Spinal cord (tissue), 9 donors: ENCODE measurements around the gene COLEC11. TPM values are rescaled to one million over a fixed set of nuclear protein-coding genes. Genes with fewer than 3 reads are reported as not detected.

Source experiments
- DNase-seq, 6 donors: peaks; one replicate each; pipeline versions ENCODE4 v3.0.0 to v3.0.0-alpha.2; 2013 to 2015; ENCODE audit warnings: low spot score in 6 of 6, low read depth in 4 of 6
- H3K27ac ChIP-seq: one replicate; pipeline ENCODE4 v1.5.1; 2013; ENCODE audit warnings: low read depth, low read length, control low read depth
- H3K27me3 ChIP-seq: one replicate; pipeline ENCODE4 v1.6.1; 2013; ENCODE audit warnings: low read length; ENCODE audit not compliant: control insufficient read depth, insufficient read depth
- H3K36me3 ChIP-seq: one replicate; pipeline ENCODE4 v1.6.1; 2013; ENCODE audit warnings: low read length; ENCODE audit not compliant: control insufficient read depth, insufficient read depth
- H3K4me1 ChIP-seq: one replicate; pipeline ENCODE4 v1.6.1; 2013; ENCODE audit warnings: low read length; ENCODE audit not compliant: control insufficient read depth, insufficient read depth
- H3K4me3 ChIP-seq: one replicate; pipeline ENCODE4 v1.5.1; 2013; ENCODE audit warnings: low read depth, low read length, control low read depth
- H3K9me3 ChIP-seq: one replicate; pipeline ENCODE4 v1.6.1; 2013; ENCODE audit warnings: low read length; ENCODE audit not compliant: control insufficient read depth, insufficient read depth
- polyA plus RNA-seq, 2 donors: library from polyadenylated mRNA; unstranded; fragments of 120-200 nt; gene quantifications; one replicate each; pipeline ENCODE4 v1.2.1, GENCODE V29; 2013; ENCODE audit not compliant: insufficient read length in 2 of 2
- small RNA-seq: library from RNA; depleted of rRNA; stranded (forward); fragments of <200 nt; gene quantifications from one replicate; pipeline ENCODE3, GENCODE V24; 2014; ENCODE audit warnings: low replicate concordance
- total RNA-seq, 2 donors: library from RNA; depleted of rRNA in 1 of 2; stranded (reverse); fragments of 120-200 nt in 1 of 2; fragments of >200 nt in 1 of 2; gene quantifications; one replicate each; pipeline versions ENCODE4 v1.2.3 to v1.2.4, GENCODE V29; 2013 to 2014

COLEC11 gene
- total and polyA plus RNA-seq, 4 donors: 1.1 to 31.1 (median 1.7) TPM

GRCh38 chr2:3689998-3690748 lies 95.3 kb downstream of the COLEC11 start:
- Histone ChIP-seq H3K27ac (no peak overlapping the region), H3K4me3 (no peak overlapping the region), H3K36me3 (no peaks in the 10 kb centered on the region), H3K27me3 (no peaks in the 10 kb centered on the region), H3K4me1 (no peaks in the 10 kb centered on the region), H3K9me3 (no peaks in the 10 kb centered on the region)
- DNase-seq: no peak

GRCh38 chr2:3692375-3692774 lies 97.5 kb downstream of the COLEC11 start:
- H3K27ac ChIP-seq: no peak overlapping the region
- no peaks in the 10 kb centered on the region for H3K27me3 ChIP-seq
- H3K4me1 ChIP-seq: no peaks in the 10 kb centered on the region
- peak in 3 of 6 donors; percentile 26 to 78 (median 58) for DNase-seq
- H3K9me3 ChIP-seq: no peaks in the 10 kb centered on the region
- H3K36me3 ChIP-seq: no peaks in the 10 kb centered on the region
- no peak overlapping the region for H3K4me3 ChIP-seq

Small RNA genes lying within 50 kb of the gene (small RNA-seq; reads per million reads assigned to genes)
- gene TMSB4XP2: not detected

Other genes with a start within 250 kb of the COLEC11 start
- 10 to 100 TPM; 26.2 to 33.2 TPM for gene EIPR1, start 217.3 kb upstream of the COLEC11 start, total RNA-seq
- 10 to 100 TPM; 38.9 to 45.4 TPM for gene EIPR1, start 217.3 kb upstream of the COLEC11 start, polyA plus RNA-seq
- gene TRAPPC12, start 215.4 kb upstream of the COLEC11 start, total RNA-seq: 10 to 100 TPM; 56.3 to 90.7 TPM
- 100 to 1,000 TPM; 105 to 139 TPM for gene TRAPPC12, start 215.4 kb upstream of the COLEC11 start, polyA plus RNA-seq
- gene ADI1, start 75.6 kb upstream of the COLEC11 start, total RNA-seq: 10 to 100 TPM; 28.8 to 84.4 TPM
- gene ADI1, start 75.6 kb upstream of the COLEC11 start, polyA plus RNA-seq: 10 to 100 TPM; 35.9 to 50.3 TPM
- gene RNASEH1, start 36.8 kb upstream of the COLEC11 start, total RNA-seq: 10 to 100 TPM; 17.9 to 18.1 TPM
- 10 to 100 TPM; 14.5 to 21.5 TPM for gene RNASEH1, start 36.8 kb upstream of the COLEC11 start, polyA plus RNA-seq
- gene RPS7, start 19.9 kb upstream of the COLEC11 start, total RNA-seq: 1,000 to 10,000 TPM in 1 of 2 donors, 100 to 1,000 TPM in 1; 960 to 1,614 TPM
- gene RPS7, start 19.9 kb upstream of the COLEC11 start, polyA plus RNA-seq: 100 to 1,000 TPM; 707 to 725 TPM
- gene ALLC, start 63.1 kb downstream of the COLEC11 start, total RNA-seq: 1 to 10 TPM; 2.3 to 8.2 TPM
- gene ALLC, start 63.1 kb downstream of the COLEC11 start, polyA plus RNA-seq: under 1 TPM; 0.71 to 0.92 TPM
- gene DCDC2C, start 108.5 kb downstream of the COLEC11 start, total RNA-seq: 1 to 10 TPM in 1 of 2 donors, under 1 TPM in 1; 0.99 to 1.3 TPM
- gene DCDC2C, start 108.5 kb downstream of the COLEC11 start, polyA plus RNA-seq: 1 to 10 TPM in 1 of 2 donors, under 1 TPM in 1; 0.73 to 1.6 TPM